Gastroesophageal sphincter (tissue), 4 donors: ENCODE data around the gene CAPNS1. TPM values are rescaled to one million over a fixed set of nuclear protein-coding genes. Genes with fewer than 3 reads are reported as not detected.
"Not testable (repeated sequence)": the region's sequence is repeated elsewhere in the genome, so short reads cannot be mapped to it uniquely, and the experiment has no call there.

Source experiments
- ATAC-seq: fragments of 150-250 bp; one replicate; pipeline ENCODE4 v1.9.1; 2016; ENCODE audit warnings: mild to moderate bottlenecking, moderate library complexity
- H3K27ac ChIP-seq, 4 donors: fragments of 200-600 bp; sonication (generic) in 3 of 4; 1 replicate in 3 of 4; 2 replicates in 1 of 4; pipeline ENCODE4 v1.5.1; 2016 to 2019
- H3K27me3 ChIP-seq: fragments of 200-600 bp; sonication (generic); one replicate; pipeline ENCODE4 v1.5.1; 2019
- H3K36me3 ChIP-seq, 2 donors: fragments of 200-600 bp; sonication (generic); one replicate each; pipeline ENCODE4 v1.5.1; 2019; ENCODE audit warnings: control low read depth in 1 of 2
- H3K4me1 ChIP-seq, 3 donors: fragments of 200-600 bp; sonication (generic); 1 replicate in 2 of 3; 2 replicates in 1 of 3; pipeline ENCODE4 v1.5.1; 2016 to 2019; ENCODE audit warnings: control low read depth in 2 of 3
- H3K4me3 ChIP-seq, 2 donors: fragments of 200-600 bp; sonication (generic); one replicate each; pipeline ENCODE4 v1.5.1; 2019; ENCODE audit warnings: mild to moderate bottlenecking in 1 of 2, moderate library complexity in 1 of 2
- H3K9me3 ChIP-seq, 3 donors: fragments of 200-600 bp; sonication (generic); one replicate each; pipeline ENCODE4 v1.5.1; 2017 to 2019; ENCODE audit warnings: control low read depth in 2 of 3
- CTCF ChIP-seq, 4 experiments: fragments of 200-600 bp in 2 of 4; fragments of 450-650 bp in 2 of 4; sonication (generic) in 1 of 4; IDR thresholded peaks; one replicate each; pipeline ENCODE4 v1.5.1; 2017 to 2019; ENCODE audit warnings: antibody characterized with exemption in 4 of 4, mild to moderate bottlenecking in 2 of 4, moderate library complexity in 2 of 4
- EP300 ChIP-seq: sonication (generic); formaldehyde crosslinking; IDR thresholded peaks from one replicate; pipeline ENCODE4 v1.6.1; 2017; ENCODE audit warnings: antibody characterized with exemption, mild to moderate bottlenecking
- POLR2A ChIP-seq, 2 donors: fragments of 450-650 bp; IDR thresholded peaks; one replicate each; pipeline ENCODE4 v1.6.1; 2017; ENCODE audit warnings: antibody characterized with exemption in 2 of 2, mild to moderate bottlenecking in 2 of 2, moderate library complexity in 1 of 2
- POLR2AphosphoS5 ChIP-seq: sonication (generic); formaldehyde crosslinking; IDR thresholded peaks from one replicate; pipeline ENCODE4 v1.6.1; 2017; ENCODE audit warnings: antibody characterized with exemption
- WGBS, 2 donors: methylation state at CpG; one replicate each; pipeline ENCODE4 v1.1.5; 2018; ENCODE audit warnings: low coverage in 1 of 2; 5-methylcytosine and 5-hydroxymethylcytosine counted together
- total RNA-seq, 4 donors: library from RNA; depleted of rRNA; stranded (reverse); fragments of >200 nt; gene quantifications; one replicate each; pipeline ENCODE4 v1.1.0, GENCODE V29; 2016

CAPNS1 gene
- total RNA-seq, 4 donors from 2014 or later: 151 to 237 (median 210) TPM

- ATAC-seq: no peak
- Histone ChIP-seq H3K4me1 (peaks cover 0 to 3% (median 0%) of the 10 kb centered on the region in 3 donors), H3K36me3 (peaks cover 0 to 24% of the 10 kb centered on the region in 2 donors), H3K4me3 (no peak overlapping the region), H3K27ac (no peak overlapping the region), H3K27me3 (no peaks in the 10 kb centered on the region), H3K9me3 (no peaks in the 10 kb centered on the region)
- WGBS, 2 donors: 92% methylated on average over 11 to 12 of the region's 12 CpGs
- no peak for TF ChIP-seq POLR2AphosphoS5
- no peak for TF ChIP-seq CTCF (IDR thresholded peaks at IDR 0.05)
- no peak for TF ChIP-seq POLR2A (IDR thresholded peaks at IDR 0.05)
- TF ChIP-seq EP300: no peak
Measured at GRCh38 chr19:36163813-36164212, 23.9 kb downstream of the CAPNS1 start.

GRCh38 chr19:36169084-36169760, 29.4 kb downstream of the CAPNS1 start:
- Histone ChIP-seq H3K36me3 (peaks cover 0 to 17% of the 10 kb centered on the region in 2 donors), H3K27me3 (no peaks in the 10 kb centered on the region), H3K4me3 (no peak overlapping the region), H3K27ac (peak overlapping the region; percentile 49 to 81 (median 68)), H3K9me3 (no peaks in the 10 kb centered on the region), H3K4me1 (peaks cover 0 to 34% (median 0%) of the 10 kb centered on the region in 3 donors)
- no peak for ATAC-seq
- 36 to 39% methylated on average over 9 of the region's 9 CpGs for WGBS, 2 donors
- TF ChIP-seq POLR2A (IDR thresholded peaks at IDR 0.05) (no peak), POLR2AphosphoS5 (peak; percentile 48), CTCF (IDR thresholded peaks at IDR 0.05) (no peak), EP300 (no peak)

GRCh38 chr19:36172852-36173251, 33.0 kb downstream of the CAPNS1 start:
- peak overlapping the region in 1 of 4 donors; percentile 49 for H3K27ac ChIP-seq
- 88 to 100% methylated on average over 4 to 5 of the region's 5 CpGs for WGBS, 2 donors
- no peaks in the 10 kb centered on the region for H3K36me3 ChIP-seq
- H3K9me3 ChIP-seq: no peaks in the 10 kb centered on the region
- no peak for ATAC-seq
- H3K27me3 ChIP-seq: no peaks in the 10 kb centered on the region
- no peak for TF ChIP-seq CTCF (IDR thresholded peaks at IDR 0.05)
- no peak for TF ChIP-seq EP300
- no peak for TF ChIP-seq POLR2A (IDR thresholded peaks at IDR 0.05)
- no peak for TF ChIP-seq POLR2AphosphoS5
- peaks cover 0 to 34% (median 0%) of the 10 kb centered on the region in 3 donors for H3K4me1 ChIP-seq
- H3K4me3 ChIP-seq: no peak overlapping the region

- 70 to 86% methylated on average over 4 to 8 of the region's 8 CpGs for WGBS, 2 donors
- ATAC-seq: not testable (repeated sequence)
- H3K4me1 ChIP-seq: peaks cover 0 to 31% (median 0%) of the 10 kb centered on the region in 3 donors
Measured at GRCh38 chr19:36173846-36174245, 34.0 kb downstream of the CAPNS1 start.

GRCh38 chr19:36179077-36179476, 39.2 kb downstream of the CAPNS1 start:
- not testable (repeated sequence) for H3K27ac ChIP-seq, ATAC-seq, H3K4me1 ChIP-seq, H3K4me3 ChIP-seq, H3K27me3 ChIP-seq, H3K9me3 ChIP-seq
- 59 to 67% methylated on average over 2 of the region's 2 CpGs for WGBS, 2 donors
- H3K36me3 ChIP-seq: peaks cover 0 to 19% of the 10 kb centered on the region in 2 donors

More at GRCh38 chr19:36173846-36174245, 34.0 kb downstream of the CAPNS1 start:
- not testable (repeated sequence) for H3K27ac ChIP-seq, H3K4me3 ChIP-seq, H3K9me3 ChIP-seq, H3K27me3 ChIP-seq, H3K36me3 ChIP-seq

GRCh38 chr19:36182612-36183244, 42.9 kb downstream of the CAPNS1 start:
- no peak for ATAC-seq
- WGBS, 2 donors: 81 to 85% methylated on average over 12 to 14 of the region's 17 CpGs
- peaks cover 0 to 5% (median 0%) of the 10 kb centered on the region in 3 donors for H3K4me1 ChIP-seq

More at GRCh38 chr19:36182612-36183244, 42.9 kb downstream of the CAPNS1 start:
- Histone ChIP-seq H3K27me3 (no peaks in the 10 kb centered on the region), H3K9me3 (no peaks in the 10 kb centered on the region), H3K36me3 (peaks cover 0 to 22% of the 10 kb centered on the region in 2 donors), H3K27ac (no peak overlapping the region), H3K4me3 (no peak overlapping the region)
- no peak for TF ChIP-seq POLR2A (IDR thresholded peaks at IDR 0.05)
